HG02970 (cell line): ENCODE data around the gene CPAMD8.
"Not testable (repeated sequence)": the region's sequence is repeated elsewhere in the genome, so short reads cannot be mapped to it uniquely, and the experiment has no call there.

Experiments
- ATAC-seq: cut with Tn5 transposase; IDR thresholded peaks from one replicate; pipeline ENCODE4 v1.9.1; 2021; ENCODE audit warnings: mild to moderate bottlenecking, moderate library complexity, moderate number of reproducible peaks; ENCODE audit not compliant: unreplicated experiment, low FRiP score

CPAMD8 gene

GRCh38 chr19:17043744-17044143 is 17.1 kb upstream of the CPAMD8 start:
- ATAC-seq: no peak

GRCh38 chr19:17041976-17042375 is 15.4 kb upstream of the CPAMD8 start:
- no peak for ATAC-seq

- ATAC-seq: no peak
Observed at GRCh38 chr19:17037966-17038500, 11.4 kb upstream of the CPAMD8 start.

- ATAC-seq: no peak
Observed at GRCh38 chr19:17037184-17037583, 10.6 kb upstream of the CPAMD8 start.

GRCh38 chr19:17036640-17037039 is 10.0 kb upstream of the CPAMD8 start:
- ATAC-seq: no peak

GRCh38 chr19:17035842-17036424 is 9.3 kb upstream of the CPAMD8 start:
- no peak for ATAC-seq

- no peak for ATAC-seq
Observed at GRCh38 chr19:17031741-17032140, 5.1 kb upstream of the CPAMD8 start.

GRCh38 chr19:17027535-17027975 is 945 bp upstream of the CPAMD8 start:
- no peak for ATAC-seq

GRCh38 chr19:17025991-17026658 is 485 bp downstream of the CPAMD8 start:
- no peak for ATAC-seq

- no peak for ATAC-seq
Observed at GRCh38 chr19:17025361-17025760, 1.2 kb downstream of the CPAMD8 start.

- not testable (repeated sequence) for ATAC-seq
Observed at GRCh38 chr19:17024941-17025340, 1.7 kb downstream of the CPAMD8 start.

GRCh38 chr19:17023805-17024204 is 2.8 kb downstream of the CPAMD8 start:
- no peak for ATAC-seq

- ATAC-seq: no peak
Observed at GRCh38 chr19:17022738-17023137, 3.9 kb downstream of the CPAMD8 start.

- ATAC-seq: no peak
Observed at GRCh38 chr19:17021793-17022590, 4.6 kb downstream of the CPAMD8 start.

GRCh38 chr19:17021328-17021727 is 5.3 kb downstream of the CPAMD8 start:
- no peak for ATAC-seq

- no peak for ATAC-seq
Observed at GRCh38 chr19:17020823-17021222, 5.8 kb downstream of the CPAMD8 start.

- no peak for ATAC-seq
Observed at GRCh38 chr19:17020385-17020784, 6.2 kb downstream of the CPAMD8 start.

GRCh38 chr19:17014212-17014861 is 12.3 kb downstream of the CPAMD8 start:
- not testable (repeated sequence) for ATAC-seq

- ATAC-seq: no peak
Observed at GRCh38 chr19:17011485-17011884, 15.1 kb downstream of the CPAMD8 start.

GRCh38 chr19:17006579-17006978 is 20.0 kb downstream of the CPAMD8 start:
- ATAC-seq: no peak

GRCh38 chr19:17005000-17005399 is 21.6 kb downstream of the CPAMD8 start:
- ATAC-seq: no peak
